NCI-H146 treated with DMSO at 0.1 percent for 48 hours (cell line): Measurements from ENCODE around the gene STRADB.
"Not testable (repeated sequence)": the region's sequence is repeated elsewhere in the genome, so short reads cannot be mapped to it uniquely, and the experiment has no call there.

Source experiments
- DNase-seq: peaks from one replicate; lab custom pipeline; 2025; ENCODE audit not compliant: unreplicated experiment; lab: John Stamatoyannopoulos, UW

STRADB gene

DNA sequence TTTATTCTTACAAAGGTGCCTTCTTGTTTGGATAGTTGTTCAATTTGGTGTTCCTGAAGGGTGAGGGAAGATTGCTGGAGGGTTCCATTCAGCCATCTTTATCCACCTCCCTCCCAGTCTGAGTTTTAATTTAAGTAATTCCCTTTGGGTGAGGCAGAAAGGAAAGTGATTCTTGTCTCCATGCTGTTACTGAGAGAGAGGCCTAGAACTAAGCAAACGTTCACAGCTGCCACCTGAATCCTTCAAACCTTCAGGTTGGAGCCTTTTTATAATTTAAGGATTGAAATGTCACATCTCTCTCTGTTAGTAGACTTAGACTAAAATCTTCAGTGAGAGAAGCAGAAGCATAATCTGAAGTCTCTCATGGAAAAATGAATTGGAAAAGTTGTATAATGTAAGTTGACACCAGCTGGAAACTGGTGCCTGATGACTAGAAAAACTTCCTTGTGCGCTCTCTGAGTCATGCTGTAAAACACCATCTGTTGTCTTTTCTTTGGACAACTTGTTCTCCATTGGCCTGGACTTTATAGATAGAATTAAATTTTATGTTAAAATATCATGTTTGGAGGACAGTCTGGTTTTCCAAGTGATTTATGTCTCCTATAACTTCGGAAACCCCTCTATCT lies 14.6 kb downstream of the STRADB start:
- DNase-seq: no peak

- no peak for DNase-seq
These were observed 16.1 kb downstream of the STRADB start for GRCh38 chr2:201467666-201468065.

GRCh38 chr2:201470821-201471731 lies 19.5 kb downstream of the STRADB start:
- DNase-seq: no peak

DNA sequence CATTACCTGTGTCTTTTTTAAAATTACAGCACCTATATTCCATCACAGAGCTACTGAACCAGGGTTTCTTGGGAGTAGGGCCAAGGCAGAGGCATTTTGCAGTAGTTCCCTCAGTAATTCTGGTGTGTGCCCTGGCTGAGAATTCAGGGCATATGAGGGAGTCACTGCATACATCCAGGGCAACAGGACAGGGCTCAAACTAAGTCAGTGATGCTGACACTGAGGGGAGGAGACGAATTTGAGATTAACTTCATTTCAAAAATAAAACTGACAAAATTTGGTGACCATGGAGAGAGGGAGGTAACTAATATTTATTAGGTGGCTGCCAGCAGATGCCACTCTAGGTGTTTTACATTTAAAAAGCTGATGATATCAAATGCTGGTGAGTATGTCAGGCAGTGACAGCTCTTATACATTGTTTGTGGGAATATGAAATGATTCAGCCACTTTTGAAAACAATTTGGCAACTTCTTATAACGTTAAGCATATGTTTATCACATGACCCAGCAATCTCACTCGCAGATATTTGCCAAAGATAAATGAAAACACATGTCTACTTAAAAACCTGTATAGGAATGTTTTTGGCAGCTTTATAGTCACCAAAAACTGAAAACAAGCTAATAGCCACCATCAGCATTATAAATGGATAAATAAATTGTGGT lies 20.3 kb downstream of the STRADB start:
- DNase-seq: no peak

DNA sequence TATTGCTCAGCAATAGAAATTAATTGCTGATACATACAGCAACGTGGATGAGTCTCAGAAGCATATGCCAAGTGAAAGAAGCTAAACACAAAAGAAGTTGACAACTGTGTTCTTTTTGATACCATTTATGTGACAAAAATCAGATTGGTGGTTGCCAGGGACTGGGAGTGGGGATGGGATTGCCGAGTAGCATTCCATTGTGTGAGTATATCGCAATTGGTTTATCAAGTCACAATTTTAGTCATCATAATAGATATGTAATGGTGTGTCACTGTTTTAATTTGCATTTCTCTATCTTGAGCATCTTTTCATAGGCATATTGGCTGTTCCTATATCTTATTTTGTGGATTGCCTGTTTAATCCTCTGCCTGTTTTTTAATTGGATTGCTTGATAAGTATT lies 20.9 kb downstream of the STRADB start:
- no peak for DNase-seq

- DNase-seq: no peak
These were observed 31.0 kb downstream of the STRADB start for GRCh38 chr2:201482543-201482942.

- no peak for DNase-seq
These were observed 31.8 kb downstream of the STRADB start for GRCh38 chr2:201483342-201483741.

- DNase-seq: not testable (repeated sequence)
These were observed 32.2 kb downstream of the STRADB start for GRCh38 chr2:201483758-201484157.

DNA sequence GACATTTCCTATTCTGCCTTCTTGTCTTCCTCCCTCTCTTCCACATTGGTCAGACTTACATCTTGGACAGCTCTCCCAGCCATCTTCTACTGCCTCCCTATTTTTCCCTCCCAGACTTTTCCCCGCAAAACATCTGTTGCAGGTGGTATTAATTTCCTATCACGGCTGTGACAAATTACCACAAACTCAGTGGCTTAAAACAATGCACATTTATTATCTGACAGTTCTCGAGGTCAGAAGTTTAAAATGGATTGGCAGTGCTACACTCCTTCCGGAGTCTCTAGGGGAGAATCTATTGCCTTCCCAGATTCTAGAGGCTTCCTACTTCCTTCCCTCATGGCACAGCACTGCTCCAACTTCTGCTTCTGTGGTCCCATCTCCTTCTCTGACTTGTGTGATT lies 33.3 kb downstream of the STRADB start:
- DNase-seq: no peak

GRCh38 chr2:201490291-201490690 lies 38.8 kb downstream of the STRADB start:
- DNase-seq: no peak

DNA sequence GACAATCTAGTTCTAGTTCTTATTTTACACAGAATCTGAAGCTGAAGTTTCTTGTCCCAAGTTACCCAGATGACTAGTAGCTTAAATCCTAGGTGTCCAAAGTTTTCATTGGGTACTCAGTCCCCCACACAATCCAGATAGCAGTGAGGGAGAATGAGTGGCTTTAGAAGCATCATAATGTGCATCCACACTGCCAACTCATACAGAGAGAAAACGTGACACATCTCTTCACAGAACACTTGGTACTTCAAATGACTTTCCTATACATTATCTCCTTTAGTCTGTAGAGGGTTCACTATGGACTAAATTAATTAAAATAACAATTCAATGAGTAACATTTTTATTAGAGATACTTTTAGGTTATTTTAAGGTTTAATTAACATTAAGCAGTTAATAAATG lies 45.2 kb downstream of the STRADB start:
- no peak for DNase-seq

DNA sequence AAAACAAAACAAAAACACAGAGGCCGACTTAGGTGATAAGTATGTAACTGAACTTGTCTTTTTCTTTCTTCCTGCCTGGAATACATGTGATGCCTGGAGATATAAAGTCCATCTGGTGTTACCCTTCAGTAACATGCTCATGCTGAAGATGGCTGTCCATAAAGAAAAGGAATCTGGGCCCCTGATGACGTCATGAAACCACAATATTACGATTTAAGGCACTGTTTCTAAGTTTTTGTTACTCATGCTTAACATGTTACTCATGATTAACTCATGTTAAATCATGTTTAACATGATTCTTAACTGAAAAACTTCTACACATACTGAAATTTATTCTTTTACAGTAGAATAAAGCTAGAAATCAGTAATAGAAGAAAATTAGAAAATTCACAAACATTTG lies 49.0 kb downstream of the STRADB start:
- no peak for DNase-seq

GRCh38 chr2:201502713-201503112 lies 51.2 kb downstream of the STRADB start:
- DNase-seq: no peak

DNA sequence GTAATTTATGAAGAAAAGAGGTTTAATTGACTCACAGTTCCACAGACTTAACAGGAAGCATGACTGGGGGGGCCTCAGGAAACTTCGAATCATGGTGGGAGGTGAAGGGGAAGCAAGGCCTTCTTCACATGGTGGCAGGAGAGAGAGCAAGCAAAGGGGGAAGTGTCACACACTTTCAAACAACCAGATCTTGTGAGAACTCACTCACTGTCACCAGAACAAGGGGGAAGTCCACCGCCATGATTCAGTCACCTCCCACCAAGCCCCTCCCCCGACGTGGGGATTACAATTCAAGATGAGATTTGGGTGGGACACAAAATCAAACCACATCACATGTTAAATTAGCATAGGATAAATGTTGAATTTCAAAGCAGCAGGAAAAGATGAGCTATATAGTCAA lies 56.2 kb downstream of the STRADB start:
- DNase-seq: no peak

DNA sequence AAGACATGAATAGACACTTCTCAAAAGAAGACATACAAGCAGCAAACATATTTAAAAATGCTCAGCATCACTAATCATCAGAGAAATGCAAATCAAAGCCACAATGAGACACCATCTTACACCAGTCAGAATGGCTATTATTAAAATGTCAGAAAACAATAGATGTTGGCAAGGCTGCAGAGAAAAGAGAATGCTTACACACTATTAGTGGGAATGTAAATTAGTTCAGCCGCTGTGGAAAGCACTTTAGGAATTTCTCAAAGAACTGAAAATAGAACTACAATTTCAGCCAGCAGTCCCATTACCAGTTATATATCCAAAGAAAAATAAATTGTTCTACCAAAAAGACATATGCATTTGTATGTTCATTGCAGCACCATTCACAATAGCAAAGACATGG lies 61.7 kb downstream of the STRADB start:
- no peak for DNase-seq

- no peak for DNase-seq
These were observed 64.2 kb downstream of the STRADB start for GRCh38 chr2:201515573-201516246.

DNA sequence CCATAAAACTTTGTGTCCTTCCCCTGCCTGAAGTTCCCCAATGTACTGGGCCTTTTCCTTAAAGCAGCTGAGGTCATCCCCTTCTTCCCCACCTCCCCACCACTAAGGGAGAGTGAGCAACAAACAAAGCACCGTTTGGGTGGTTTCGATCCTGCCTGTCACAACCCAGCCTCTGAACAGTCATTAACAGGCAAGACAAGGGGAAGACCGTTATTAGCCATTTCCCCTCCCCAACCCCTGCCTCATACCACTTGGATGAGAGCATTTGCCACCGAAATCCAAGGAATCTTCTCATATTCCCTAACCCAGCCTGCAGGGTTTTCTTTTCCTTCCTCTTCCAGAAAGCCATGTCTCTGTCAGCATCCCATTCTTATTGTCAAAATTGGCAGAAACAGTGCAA lies 65.6 kb downstream of the STRADB start:
- no peak for DNase-seq

- no peak for DNase-seq
These were observed 68.7 kb downstream of the STRADB start for GRCh38 chr2:201520201-201520600.

GRCh38 chr2:201522965-201523364 lies 71.4 kb downstream of the STRADB start:
- no peak for DNase-seq

DNA sequence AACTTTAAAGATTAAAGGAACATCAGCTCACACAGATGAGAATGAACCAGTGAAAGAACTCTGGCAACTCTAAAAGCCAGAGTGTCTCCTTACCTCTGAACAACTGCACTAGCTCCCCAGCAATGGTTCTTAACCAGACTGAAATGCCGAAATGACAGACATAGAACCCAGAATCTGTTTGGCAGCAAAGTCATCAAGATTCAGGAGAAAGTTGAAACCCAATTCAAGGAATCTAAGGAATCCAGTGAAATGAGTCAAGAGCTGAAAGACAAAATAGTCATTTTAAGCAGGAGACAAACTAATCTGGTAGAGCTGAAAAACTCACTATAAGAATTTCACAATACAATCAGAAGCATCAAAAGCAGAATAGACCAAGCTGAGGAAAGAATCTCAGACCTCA lies 72.0 kb downstream of the STRADB start:
- no peak for DNase-seq
